ENCODE data around the gene PRKG1.

Gene PRKG1

GRCh38 chr10:52217531-52217930 is 1143.2 kb downstream of the PRKG1 start:
- no peak for TF ChIP-seq REST (IDR thresholded peaks at IDR 0.05; ENCODE audit: insufficient read depth in 1 of 2, low read depth in 2 of 2, low read length in 2 of 2)
- no peak for TF ChIP-seq POLR2AphosphoS5 (IDR thresholded peaks at IDR 0.05; ENCODE audit: low read depth, low read length)
- TF ChIP-seq TAF1 (IDR thresholded peaks at IDR 0.05; ENCODE audit: borderline replicate concordance, insufficient read depth, low read length): no peak

- TF ChIP-seq REST (IDR thresholded peaks at IDR 0.05; ENCODE audit: insufficient read depth in 1 of 2, low read depth in 2 of 2, low read length in 2 of 2) (no peak), POLR2AphosphoS5 (IDR thresholded peaks at IDR 0.05; ENCODE audit: low read depth, low read length) (no peak), FOXP2 (optimal IDR thresholded peaks at IDR 0.05; ENCODE audit: borderline replicate concordance, extremely low read depth, extremely low read length, insufficient read depth) (no peak), TAF1 (IDR thresholded peaks at IDR 0.05; ENCODE audit: borderline replicate concordance, insufficient read depth, low read length) (no peak), SIN3A (IDR thresholded peaks at IDR 0.05; ENCODE audit: borderline replicate concordance, insufficient read depth, low read length) (no peak)
Observed at GRCh38 chr10:52220947-52221346, 1146.7 kb downstream of the PRKG1 start.

- TF ChIP-seq SIN3A (IDR thresholded peaks at IDR 0.05; ENCODE audit: borderline replicate concordance, insufficient read depth, low read length) (no peak), TAF1 (IDR thresholded peaks at IDR 0.05; ENCODE audit: borderline replicate concordance, insufficient read depth, low read length) (no peak), REST (IDR thresholded peaks at IDR 0.05; ENCODE audit: insufficient read depth in 1 of 2, low read depth in 2 of 2, low read length in 2 of 2) (no peak), FOXP2 (optimal IDR thresholded peaks at IDR 0.05; ENCODE audit: borderline replicate concordance, extremely low read depth, extremely low read length, insufficient read depth) (no peak), POLR2AphosphoS5 (IDR thresholded peaks at IDR 0.05; ENCODE audit: low read depth, low read length) (no peak)
Observed at GRCh38 chr10:52221923-52222322, 1147.6 kb downstream of the PRKG1 start.

GRCh38 chr10:52226197-52226847 is 1152.0 kb downstream of the PRKG1 start:
- no peak for TF ChIP-seq POLR2AphosphoS5 (IDR thresholded peaks at IDR 0.05; ENCODE audit: low read depth, low read length)
- TF ChIP-seq REST (IDR thresholded peaks at IDR 0.05; ENCODE audit: insufficient read depth in 1 of 2, low read depth in 2 of 2, low read length in 2 of 2): no peak
- no peak for TF ChIP-seq SIN3A (IDR thresholded peaks at IDR 0.05; ENCODE audit: borderline replicate concordance, insufficient read depth, low read length)
- TF ChIP-seq TAF1 (IDR thresholded peaks at IDR 0.05; ENCODE audit: borderline replicate concordance, insufficient read depth, low read length): no peak
- TF ChIP-seq FOXP2 (optimal IDR thresholded peaks at IDR 0.05; ENCODE audit: borderline replicate concordance, extremely low read depth, extremely low read length, insufficient read depth): no peak

GRCh38 chr10:52228556-52228955 is 1154.3 kb downstream of the PRKG1 start:
- no peak for TF ChIP-seq FOXP2 (optimal IDR thresholded peaks at IDR 0.05; ENCODE audit: borderline replicate concordance, extremely low read depth, extremely low read length, insufficient read depth)
- no peak for TF ChIP-seq SIN3A (IDR thresholded peaks at IDR 0.05; ENCODE audit: borderline replicate concordance, insufficient read depth, low read length)
- no peak for TF ChIP-seq POLR2AphosphoS5 (IDR thresholded peaks at IDR 0.05; ENCODE audit: low read depth, low read length)
- TF ChIP-seq TAF1 (IDR thresholded peaks at IDR 0.05; ENCODE audit: borderline replicate concordance, insufficient read depth, low read length): no peak
- TF ChIP-seq REST (IDR thresholded peaks at IDR 0.05; ENCODE audit: insufficient read depth in 1 of 2, low read depth in 2 of 2, low read length in 2 of 2): no peak
